ENCODE data around the gene GARIN5B.

GARIN5B gene

DNA sequence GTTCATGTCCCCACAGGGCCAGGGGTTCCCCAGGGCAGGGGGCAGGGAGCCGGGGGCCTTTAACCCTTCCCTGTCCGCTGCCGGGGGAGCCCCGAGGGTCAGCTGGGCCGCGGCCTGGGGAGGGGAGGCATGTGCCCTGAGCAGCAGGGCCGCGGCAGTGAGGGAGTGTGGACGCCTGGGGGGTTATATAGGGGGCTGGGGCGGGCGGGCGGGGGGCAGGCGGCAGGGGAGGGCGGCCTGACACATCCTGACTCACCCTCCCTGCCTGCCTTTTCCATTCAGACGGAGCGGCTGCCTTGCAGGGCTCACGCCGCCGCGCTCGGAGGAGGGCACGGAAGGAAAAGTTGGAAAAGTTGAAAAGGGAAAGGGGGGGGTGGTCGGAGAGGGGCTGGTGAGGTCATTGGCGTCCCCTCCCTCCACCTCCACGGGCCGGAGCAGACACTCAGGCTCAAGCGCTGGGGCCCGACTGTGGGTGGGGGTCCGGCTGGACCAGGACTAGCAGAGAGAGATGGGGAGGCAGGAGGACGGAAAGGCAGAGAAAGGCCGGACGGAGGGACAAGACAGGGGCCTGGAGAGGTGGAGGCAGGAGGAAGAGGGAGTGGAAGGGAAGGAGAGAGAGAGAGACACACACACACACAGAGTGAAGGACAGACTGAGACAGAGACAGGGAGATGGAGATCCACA, 7.4 kb upstream of the GARIN5B start, which contains the start of gene IL11:
Gene IL11 (minus strand): TSS at position 159 of the 684 bp plus-strand sequence. CDS start 153 bp downstream, at position 6.
- no peak for DNase-seq (ENCODE audit: low read depth in 3 of 3)

GRCh38 chr19:55369653-55370304, 6.7 kb upstream of the GARIN5B start:
- DNase-seq (ENCODE audit: low read depth in 3 of 3) = peak in 1 of 3 experiments; percentile 33

GRCh38 chr19:55368701-55369563, 5.9 kb upstream of the GARIN5B start:
- DNase-seq (ENCODE audit: low read depth in 3 of 3) = no peak

- DNase-seq (ENCODE audit: low read depth in 3 of 3) = no peak
These were observed 5.0 kb upstream of the GARIN5B start for GRCh38 chr19:55368106-55368505.

DNA sequence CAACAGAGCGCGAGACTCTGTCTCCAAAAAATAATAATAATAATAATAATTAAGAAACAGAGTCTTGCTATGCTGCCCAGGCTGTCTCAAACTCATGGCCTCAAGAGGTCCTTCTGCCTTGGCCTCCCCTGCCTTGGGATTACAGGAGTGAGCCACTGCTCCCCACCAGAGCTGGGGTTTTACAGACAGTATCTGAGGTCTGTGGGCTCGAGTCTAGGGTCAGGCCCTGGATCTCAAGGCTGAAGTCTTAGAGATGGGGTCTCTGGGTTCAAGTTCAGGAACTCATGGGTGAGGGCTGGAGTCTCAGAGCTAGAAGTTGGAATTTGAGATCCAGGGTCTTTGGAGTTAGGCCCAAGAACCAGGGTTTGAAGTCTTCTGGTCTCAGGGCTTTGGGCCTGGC, 3.7 kb upstream of the GARIN5B start:
- DNase-seq (ENCODE audit: low read depth in 3 of 3) = no peak

DNA sequence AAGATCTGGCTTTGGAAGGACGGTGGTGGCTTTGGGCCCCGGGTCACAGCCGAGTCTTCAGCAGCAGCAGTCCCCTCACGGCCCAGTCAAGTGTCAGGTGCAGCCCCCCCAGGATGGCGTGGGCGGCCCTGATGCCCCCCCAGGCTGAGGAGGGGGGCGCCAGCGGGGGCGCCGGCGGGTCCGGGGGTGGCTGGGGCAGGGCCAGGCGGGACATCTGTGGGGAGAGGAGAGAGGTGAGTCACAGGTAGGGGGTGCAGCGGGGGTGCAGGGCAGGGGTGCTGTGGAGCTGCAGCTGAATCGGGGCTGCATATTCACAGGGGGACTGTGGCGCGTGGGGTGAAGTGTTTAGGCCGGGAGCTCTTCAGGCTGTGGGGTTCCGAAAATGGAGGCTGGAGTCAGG, 2.9 kb upstream of the GARIN5B start:
- no peak for DNase-seq (ENCODE audit: low read depth in 3 of 3)

- DNase-seq (ENCODE audit: low read depth in 3 of 3) = no peak
These were observed 2.2 kb upstream of the GARIN5B start for GRCh38 chr19:55365245-55365644.

DNA sequence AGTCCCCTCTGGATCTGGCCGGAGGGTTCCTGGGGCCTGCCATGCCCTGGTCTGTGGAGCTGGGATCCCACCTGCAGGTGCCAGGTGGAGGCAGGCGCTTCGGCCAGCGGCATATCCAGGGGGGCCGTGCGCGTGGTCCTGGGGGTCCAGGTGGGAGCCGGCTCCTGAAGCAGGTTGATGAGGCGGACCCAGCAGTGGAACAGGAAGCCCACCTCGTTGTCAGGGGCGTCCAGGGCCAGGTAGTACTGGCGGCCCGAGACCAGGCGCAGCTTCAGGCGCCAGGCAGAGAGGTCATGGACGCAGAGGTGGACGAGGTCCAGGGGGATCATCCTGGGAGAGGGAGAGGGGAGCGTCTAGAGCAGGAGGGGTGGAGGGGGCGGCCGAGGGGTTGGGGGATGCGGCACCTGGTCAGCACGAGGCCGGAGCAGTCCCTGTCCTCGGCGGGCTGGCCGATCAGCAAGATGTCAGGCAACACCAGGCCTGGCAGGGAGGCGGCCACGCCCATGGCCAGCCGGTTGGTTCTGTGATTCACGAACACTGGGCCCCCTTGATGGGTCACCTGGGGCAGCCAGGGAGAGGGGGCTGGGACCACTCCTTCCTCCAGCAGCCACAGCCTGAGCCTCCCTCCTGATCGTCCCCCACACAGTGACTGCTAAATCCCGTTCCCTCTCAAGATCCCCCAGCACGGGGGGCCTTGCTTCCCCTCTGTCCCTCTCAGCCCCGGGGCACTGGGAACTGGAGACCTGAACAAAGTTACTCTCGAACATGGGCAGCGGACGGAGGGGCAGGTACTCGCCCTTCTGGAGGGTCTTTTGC, 678 bp downstream of the GARIN5B start:
- no peak for DNase-seq (ENCODE audit: low read depth in 3 of 3)

DNA sequence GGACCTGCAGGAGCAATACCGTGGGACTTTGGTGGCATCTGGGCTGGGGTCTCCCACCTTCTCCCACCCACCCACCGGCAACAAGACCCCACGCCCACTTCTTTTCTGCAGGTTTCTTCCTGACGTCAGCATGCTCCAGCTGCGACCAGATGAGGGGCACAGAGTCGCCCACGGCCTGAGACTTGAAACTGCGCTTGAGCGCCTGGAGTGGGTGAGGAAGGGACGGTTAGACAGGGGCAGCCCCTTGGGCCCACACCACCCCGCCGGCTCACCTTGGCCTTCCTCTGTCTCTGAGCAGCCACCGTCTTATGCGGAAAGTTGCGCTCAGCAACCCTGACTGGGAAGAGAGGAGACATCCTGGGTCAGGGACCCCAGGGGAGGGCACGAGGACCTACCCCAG, 2.2 kb downstream of the GARIN5B start:
- no peak for DNase-seq (ENCODE audit: low read depth in 3 of 3)

- no peak for DNase-seq (ENCODE audit: low read depth in 3 of 3)
These were observed 3.8 kb downstream of the GARIN5B start for GRCh38 chr19:55358943-55359908.

- no peak for DNase-seq (ENCODE audit: low read depth in 3 of 3)
These were observed 4.6 kb downstream of the GARIN5B start for GRCh38 chr19:55358493-55358892.

DNA sequence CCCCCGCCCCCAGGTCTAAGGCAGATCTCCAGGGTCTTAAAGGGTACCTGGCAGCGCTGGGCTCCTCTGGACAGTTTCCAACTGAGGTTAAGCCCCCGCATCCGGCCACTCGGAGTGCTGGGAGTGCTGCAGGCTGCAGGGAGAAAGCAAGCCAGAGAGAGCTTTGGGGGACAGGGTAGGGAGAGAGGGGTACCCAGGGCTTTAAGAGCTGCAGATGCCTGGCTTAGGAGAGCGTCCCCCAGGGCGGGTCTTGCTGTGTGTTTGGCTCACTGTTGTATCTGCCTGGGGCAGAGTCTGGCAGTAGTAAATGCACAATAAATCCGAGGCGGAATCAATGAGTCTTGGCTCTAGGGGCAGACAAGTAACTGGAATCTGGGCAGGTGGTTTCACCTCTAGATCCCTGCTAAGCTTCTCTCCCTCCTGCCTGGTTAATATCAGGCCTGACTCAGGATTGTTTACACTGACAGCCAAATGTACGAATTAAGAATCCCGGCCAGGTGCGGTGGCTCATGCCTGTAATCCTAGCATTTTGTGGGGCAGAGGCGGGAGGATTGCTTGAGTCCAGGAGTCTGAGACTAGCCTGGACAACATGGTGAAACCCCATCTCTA, 7.7 kb downstream of the GARIN5B start:
- DNase-seq (ENCODE audit: low read depth in 3 of 3) = no peak

DNA sequence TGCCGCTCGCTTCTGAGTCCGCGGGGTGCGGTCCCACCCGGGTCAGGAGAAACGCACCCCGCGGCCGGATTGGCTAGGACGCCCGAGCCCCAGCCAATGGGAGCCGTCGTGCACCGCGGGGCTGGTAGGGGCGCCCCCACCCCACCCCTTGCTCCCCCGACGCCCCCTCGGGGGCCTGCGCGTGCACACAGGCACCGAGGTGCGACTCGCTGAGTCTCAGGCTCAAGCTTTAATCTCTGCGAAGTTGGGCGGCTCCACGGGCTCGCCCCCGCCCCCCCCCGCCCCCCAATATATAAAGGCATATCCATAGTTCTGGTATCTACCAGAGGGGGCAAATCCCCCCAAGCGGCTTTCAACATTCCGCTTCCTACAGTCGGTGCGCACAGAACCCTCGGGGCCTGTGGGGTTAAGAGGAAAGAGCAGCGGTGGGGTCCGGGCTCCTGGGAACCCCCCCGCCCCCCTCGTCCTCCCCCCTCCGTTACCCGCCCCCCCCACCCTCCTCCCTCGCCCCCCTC, 8.3 kb downstream of the GARIN5B start, which contains the start of gene COX6B2:
Gene COX6B2 (minus strand): TSS at position 22 of the 515 bp plus-strand sequence. CDS start 198 bp downstream, outside the sequence.
- no peak for DNase-seq (ENCODE audit: low read depth in 3 of 3)

DNA sequence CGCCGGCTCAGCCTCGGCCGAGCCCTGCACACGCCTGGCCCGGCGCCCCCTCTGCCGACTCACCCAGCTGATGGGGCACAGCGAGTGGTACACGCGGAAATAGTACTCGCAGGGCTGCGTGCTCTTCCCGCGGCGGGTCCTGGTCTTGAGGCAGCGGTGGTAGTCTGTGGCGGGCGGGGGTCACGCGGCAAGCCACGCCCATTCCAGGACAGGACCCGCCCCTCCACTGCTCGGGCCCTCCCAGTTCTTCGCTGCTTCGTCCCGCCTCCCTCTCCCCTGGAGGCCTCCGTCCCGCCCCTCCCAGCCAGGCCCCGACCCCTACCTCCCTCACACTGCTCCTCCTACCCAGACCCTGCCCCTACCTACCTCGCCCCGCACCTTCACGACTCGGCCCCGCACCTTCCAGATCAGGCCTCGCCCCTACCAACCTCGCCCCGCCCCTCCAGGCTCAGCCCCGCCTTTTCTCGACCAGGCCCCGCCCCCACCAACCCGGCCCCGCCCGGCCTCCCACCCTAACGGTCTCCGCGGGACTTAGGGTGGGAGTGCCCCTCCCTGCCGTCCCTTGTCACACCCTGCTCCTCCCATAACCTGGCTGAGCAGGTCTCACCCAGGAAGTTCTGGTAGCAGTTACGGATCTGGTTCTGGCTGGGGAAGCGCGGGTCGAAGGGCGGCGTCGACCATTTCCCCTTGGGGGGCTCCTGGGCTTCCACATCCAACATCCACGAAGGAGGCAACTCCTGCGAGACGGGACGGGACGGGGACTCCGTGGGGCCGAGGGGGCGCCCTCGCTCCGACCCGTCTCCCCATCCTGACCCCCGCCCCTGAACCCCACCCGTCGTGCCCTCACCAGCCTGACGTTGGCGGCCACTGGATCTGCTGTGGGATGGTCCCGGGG, 9.0 kb downstream of the GARIN5B start:
- peak in 2 of 3 experiments; percentile 38 to 50 for DNase-seq (ENCODE audit: low read depth in 3 of 3)

DNA sequence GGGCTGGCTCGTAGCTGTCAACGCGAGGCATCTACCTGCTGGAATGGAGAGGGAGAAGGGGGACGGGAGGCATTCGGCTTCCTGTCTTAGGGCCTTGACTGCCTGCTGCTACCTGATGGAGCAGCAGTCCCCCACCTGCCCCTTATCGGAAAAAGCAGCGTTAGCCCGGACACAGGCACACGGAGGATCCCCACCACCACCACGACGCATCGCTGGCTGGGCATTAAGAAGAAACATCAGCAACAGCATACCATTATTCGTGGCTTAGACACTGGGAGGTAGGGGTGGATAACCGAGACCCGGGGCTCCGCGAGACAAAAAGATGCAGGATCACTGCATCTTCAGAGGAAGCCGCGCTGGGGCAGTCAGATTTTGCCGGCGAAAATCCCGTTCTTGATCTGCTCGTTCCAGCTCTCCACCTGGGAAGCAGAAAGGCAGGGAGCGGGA, 9.7 kb downstream of the GARIN5B start:
- no peak for DNase-seq (ENCODE audit: low read depth in 3 of 3)

DNA sequence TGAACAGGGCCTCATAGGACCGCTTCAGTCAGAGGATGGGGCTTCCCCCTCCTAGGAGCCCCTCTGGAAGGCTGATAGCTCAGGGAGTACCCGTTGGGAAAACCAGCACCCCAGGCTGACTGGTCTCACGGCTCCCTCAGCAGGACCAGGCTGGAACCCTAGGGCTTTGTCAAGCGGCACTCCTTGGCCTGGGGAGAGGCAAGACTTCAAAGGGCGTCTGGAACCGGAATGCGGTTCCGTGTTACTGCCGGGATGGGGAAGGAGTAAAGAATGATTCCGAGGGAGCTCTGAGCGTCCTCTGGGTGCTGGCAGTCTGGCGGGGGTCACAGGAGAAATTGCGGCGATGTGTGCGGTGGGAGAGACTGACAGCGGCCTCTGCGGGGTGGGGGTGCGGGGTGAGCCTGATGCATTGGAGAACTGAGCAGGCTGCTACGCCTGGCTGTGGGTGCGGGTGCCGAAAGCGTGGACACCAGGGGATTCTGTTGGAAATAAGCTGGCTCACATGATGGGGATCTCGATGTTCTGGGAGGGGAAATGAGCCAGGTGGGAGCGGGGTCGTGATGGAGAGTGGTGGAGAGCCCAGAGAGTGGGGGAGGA, 10.4 kb downstream of the GARIN5B start:
- DNase-seq (ENCODE audit: low read depth in 3 of 3) = no peak

- no peak for DNase-seq (ENCODE audit: low read depth in 3 of 3)
These were observed 11.0 kb downstream of the GARIN5B start for GRCh38 chr19:55352040-55352439.

All from stimulated activated CD4-positive, alpha-beta T cell treated with anti-CD3 and anti-CD28 coated beads, TNF-alpha, amount 100 ng/mL, for 24 hours (primary cell).